Measurements from ENCODE around the gene STMN1.

STMN1 gene

GRCh38 chr1:25896266-25896665 is 10.0 kb downstream of the STMN1 start:
- DNase-seq (ENCODE audit: low spot score) (no peak), FAIRE-seq (no peak)

- FAIRE-seq = no peak
- peak; percentile 92 for DNase-seq (ENCODE audit: low spot score)
Observed at GRCh38 chr1:25895365-25895990, 10.7 kb downstream of the STMN1 start.

- DNase-seq (ENCODE audit: low spot score) (no peak), FAIRE-seq (no peak)
Observed at GRCh38 chr1:25893116-25893515, 13.1 kb downstream of the STMN1 start.

GRCh38 chr1:25891606-25892005 is 14.6 kb downstream of the STMN1 start:
- DNase-seq (ENCODE audit: low spot score) (no peak), FAIRE-seq (no peak)

- peak; percentile 5 for FAIRE-seq
- DNase-seq (ENCODE audit: low spot score) = peak; percentile 79
Observed at GRCh38 chr1:25890239-25891034, 15.8 kb downstream of the STMN1 start.

- FAIRE-seq (no peak), DNase-seq (ENCODE audit: low spot score) (no peak)
Observed at GRCh38 chr1:25889470-25889869, 16.7 kb downstream of the STMN1 start.

GRCh38 chr1:25888426-25888987 is 17.7 kb downstream of the STMN1 start:
- no peak for FAIRE-seq
- no peak for DNase-seq (ENCODE audit: low spot score)

GRCh38 chr1:25885602-25886001 is 20.6 kb downstream of the STMN1 start:
- no peak for FAIRE-seq
- DNase-seq (ENCODE audit: low spot score) = no peak

- FAIRE-seq = no peak
Observed at GRCh38 chr1:25881266-25881665, 25.0 kb downstream of the STMN1 start.

GRCh38 chr1:25880518-25880917 is 25.7 kb downstream of the STMN1 start:
- DNase-seq (ENCODE audit: low spot score) (no peak), FAIRE-seq (no peak)

More at GRCh38 chr1:25881266-25881665, 25.0 kb downstream of the STMN1 start:
- DNase-seq (ENCODE audit: low spot score) = no peak

GRCh38 chr1:25879675-25880074 is 26.5 kb downstream of the STMN1 start:
- no peak for DNase-seq (ENCODE audit: low spot score)
- FAIRE-seq = no peak

GRCh38 chr1:25878690-25879089 is 27.5 kb downstream of the STMN1 start:
- no peak for FAIRE-seq
- no peak for DNase-seq (ENCODE audit: low spot score)

- no peak for DNase-seq (ENCODE audit: low spot score)
- no peak for FAIRE-seq
Observed at GRCh38 chr1:25877155-25877554, 29.1 kb downstream of the STMN1 start.

- no peak for FAIRE-seq
- DNase-seq (ENCODE audit: low spot score) = no peak
Observed at GRCh38 chr1:25876693-25877077, 29.5 kb downstream of the STMN1 start.

- DNase-seq (ENCODE audit: low spot score) = no peak
- FAIRE-seq = no peak
Observed at GRCh38 chr1:25875856-25876692, 30.1 kb downstream of the STMN1 start.

- DNase-seq (ENCODE audit: low spot score) (peak; percentile 83), FAIRE-seq (no peak)
Observed at GRCh38 chr1:25875154-25875855, 30.9 kb downstream of the STMN1 start, which contains the start of gene PAQR7. PAQR7 (minus strand) TSS chr1:25875708; CDS start chr1:25863839, 11,869 bp downstream.

- FAIRE-seq (no peak), DNase-seq (ENCODE audit: low spot score) (no peak)
Observed at GRCh38 chr1:25874635-25875153, 31.5 kb downstream of the STMN1 start.

- FAIRE-seq = no peak
Observed at GRCh38 chr1:25874209-25874608, 32.0 kb downstream of the STMN1 start.

GRCh38 chr1:25873120-25873519 is 33.1 kb downstream of the STMN1 start:
- no peak for DNase-seq (ENCODE audit: low spot score)

More at GRCh38 chr1:25874209-25874608, 32.0 kb downstream of the STMN1 start:
- DNase-seq (ENCODE audit: low spot score) = no peak

GRCh38 chr1:25872713-25873112 is 33.5 kb downstream of the STMN1 start:
- no peak for DNase-seq (ENCODE audit: low spot score)
- no peak for FAIRE-seq

More at GRCh38 chr1:25873120-25873519, 33.1 kb downstream of the STMN1 start:
- no peak for FAIRE-seq
